Transverse colon (tissue), 4 donors: ENCODE data around the gene GALNT17.

Experiments
- EP300 ChIP-seq: sonication (generic); formaldehyde crosslinking; IDR thresholded peaks from one replicate; pipeline ENCODE4 v1.6.1; 2017; ENCODE audit warnings: antibody characterized with exemption, low read depth
- POLR2A ChIP-seq: fragments of 450-650 bp; IDR thresholded peaks from one replicate; pipeline ENCODE4 v1.6.1; 2016; ENCODE audit warnings: antibody characterized with exemption, mild to moderate bottlenecking, moderate library complexity
- POLR2AphosphoS5 ChIP-seq, 3 donors: sonication (generic); formaldehyde crosslinking; IDR thresholded peaks; one replicate each; pipeline ENCODE4 v1.6.1; 2016; ENCODE audit warnings: antibody characterized with exemption in 3 of 3
- TF ChIP-seq, protein P1 (sequence below), 5 experiments: fragments of 200-600 bp in 3 of 5; fragments of 450-650 bp in 2 of 5; sonication (generic) in 3 of 5; IDR thresholded peaks; 1 replicate in 2 of 5; 2 replicates in 3 of 5; pipeline ENCODE4 v1.5.1; 2016 to 2017; ENCODE audit warnings: antibody characterized with exemption in 5 of 5, inconsistent platforms in 3 of 5, mild to moderate bottlenecking in 2 of 5, moderate library complexity in 1 of 5

DNA sequence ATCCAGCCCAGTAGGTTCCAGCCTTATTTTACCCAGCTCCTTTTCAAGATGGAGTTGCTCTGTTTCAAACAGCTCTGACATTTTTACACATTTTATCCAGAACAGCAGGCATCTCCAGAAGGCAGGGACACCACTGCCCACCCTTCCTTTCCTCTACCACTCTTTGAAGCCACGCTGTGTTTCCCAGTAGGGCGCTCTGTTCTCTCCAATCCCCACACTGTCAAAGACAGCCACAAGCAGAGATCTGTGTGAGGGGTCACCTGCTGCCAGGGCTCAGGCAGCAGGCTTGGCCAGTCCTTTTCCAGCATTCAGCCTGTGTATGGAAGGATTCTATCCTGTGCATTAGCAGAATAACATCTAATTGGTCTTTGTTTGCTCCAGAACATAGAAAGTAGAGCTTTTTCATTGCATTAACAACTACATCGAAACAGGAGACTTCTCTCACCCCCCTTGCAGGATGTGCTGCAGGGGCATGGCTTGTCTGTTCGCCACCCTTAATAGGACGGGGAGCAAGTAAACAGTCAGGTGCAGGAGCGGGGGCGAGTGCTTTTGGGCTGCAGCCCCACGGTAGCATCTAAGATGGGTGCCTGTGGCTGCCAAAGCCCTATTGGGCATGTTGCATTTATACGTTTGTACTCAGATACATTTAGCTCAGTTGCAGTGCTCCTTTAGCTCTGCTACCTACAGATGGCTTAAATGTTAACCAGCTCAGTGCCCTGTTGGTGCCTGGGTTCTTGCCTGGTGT lies 326.1 kb downstream of the GALNT17 start:
- TF ChIP-seq POLR2A, result no peak
- TF ChIP-seq, protein P1, sequence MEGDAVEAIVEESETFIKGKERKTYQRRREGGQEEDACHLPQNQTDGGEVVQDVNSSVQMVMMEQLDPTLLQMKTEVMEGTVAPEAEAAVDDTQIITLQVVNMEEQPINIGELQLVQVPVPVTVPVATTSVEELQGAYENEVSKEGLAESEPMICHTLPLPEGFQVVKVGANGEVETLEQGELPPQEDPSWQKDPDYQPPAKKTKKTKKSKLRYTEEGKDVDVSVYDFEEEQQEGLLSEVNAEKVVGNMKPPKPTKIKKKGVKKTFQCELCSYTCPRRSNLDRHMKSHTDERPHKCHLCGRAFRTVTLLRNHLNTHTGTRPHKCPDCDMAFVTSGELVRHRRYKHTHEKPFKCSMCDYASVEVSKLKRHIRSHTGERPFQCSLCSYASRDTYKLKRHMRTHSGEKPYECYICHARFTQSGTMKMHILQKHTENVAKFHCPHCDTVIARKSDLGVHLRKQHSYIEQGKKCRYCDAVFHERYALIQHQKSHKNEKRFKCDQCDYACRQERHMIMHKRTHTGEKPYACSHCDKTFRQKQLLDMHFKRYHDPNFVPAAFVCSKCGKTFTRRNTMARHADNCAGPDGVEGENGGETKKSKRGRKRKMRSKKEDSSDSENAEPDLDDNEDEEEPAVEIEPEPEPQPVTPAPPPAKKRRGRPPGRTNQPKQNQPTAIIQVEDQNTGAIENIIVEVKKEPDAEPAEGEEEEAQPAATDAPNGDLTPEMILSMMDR (IDR thresholded peaks at IDR 0.05), result no peak
- TF ChIP-seq POLR2AphosphoS5 (IDR thresholded peaks at IDR 0.05), result no peak
- no peak for TF ChIP-seq EP300
